HG02840 (cell line): ENCODE measurements around the gene NXPH4.

Source experiments
- ATAC-seq: cut with Tn5 transposase; IDR thresholded peaks from one replicate; pipeline ENCODE4 v1.9.1; 2021; ENCODE audit warnings: mild to moderate bottlenecking, moderate library complexity, moderate number of reproducible peaks; ENCODE audit not compliant: unreplicated experiment, low FRiP score

NXPH4 gene

GRCh38 chr12:57216014-57216911 is at the start of gene NXPH4:
NXPH4 (plus strand) TSS chr12:57216794; CDS start chr12:57216970, 176 bp downstream.
- peak; percentile 17 for ATAC-seq

- no peak for ATAC-seq
These were observed 49.6 kb upstream of the NXPH4 start for GRCh38 chr12:57166971-57167371.

GRCh38 chr12:57168058-57168457 is 48.5 kb upstream of the NXPH4 start:
- ATAC-seq, result no peak

DNA sequence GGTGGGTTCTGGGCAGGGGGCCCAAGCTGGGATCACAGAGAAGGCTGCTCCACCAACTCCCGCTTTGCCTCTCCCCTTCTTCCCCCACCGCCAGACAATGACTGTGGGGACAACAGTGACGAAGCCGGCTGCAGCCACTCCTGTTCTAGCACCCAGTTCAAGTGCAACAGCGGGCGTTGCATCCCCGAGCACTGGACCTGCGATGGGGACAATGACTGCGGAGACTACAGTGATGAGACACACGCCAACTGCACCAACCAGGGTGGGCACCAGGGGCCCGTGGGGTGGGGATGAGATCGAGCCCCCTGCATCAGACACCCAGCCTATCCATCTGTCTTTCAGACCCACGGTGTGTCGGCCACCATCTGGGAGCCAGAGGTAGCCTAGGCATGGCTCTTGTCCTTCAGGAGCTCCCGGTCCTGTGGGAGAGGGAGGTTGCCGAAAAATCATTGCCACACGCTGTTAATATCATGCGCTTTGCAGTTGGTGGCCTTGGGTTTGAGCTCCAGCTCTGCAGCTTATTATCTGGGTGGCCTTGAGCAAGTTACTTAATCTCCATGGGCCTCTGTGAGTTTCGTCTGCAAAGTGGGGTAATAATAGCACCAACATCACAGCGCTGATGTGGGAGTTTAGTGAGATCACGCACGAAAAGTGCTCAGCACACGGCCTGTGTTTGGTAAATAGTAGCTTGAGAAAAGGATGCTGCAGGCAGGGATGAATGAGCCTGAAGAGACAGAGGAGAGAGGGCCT is 47.4 kb upstream of the NXPH4 start:
- ATAC-seq, result no peak

DNA sequence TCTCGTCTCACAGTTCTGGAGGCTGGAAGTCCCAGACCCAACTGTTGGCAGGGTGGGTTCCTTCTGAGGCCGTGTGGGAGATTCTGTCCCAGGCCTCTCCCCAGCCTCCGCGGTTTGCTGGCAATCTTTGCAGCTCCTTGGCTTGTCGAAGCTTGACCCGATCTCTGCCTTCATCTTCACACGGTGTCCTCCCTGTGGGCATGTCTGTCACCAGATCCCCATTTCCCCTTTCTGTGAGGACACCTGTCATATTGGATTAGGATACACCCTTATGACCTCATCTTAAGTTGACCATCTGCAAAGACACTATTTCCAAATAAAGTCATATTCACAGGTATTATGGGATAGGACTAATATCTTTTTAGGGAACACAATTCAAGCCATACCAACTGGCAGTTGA is 46.6 kb upstream of the NXPH4 start:
- no peak for ATAC-seq

- ATAC-seq, result no peak
These were observed 46.2 kb upstream of the NXPH4 start for GRCh38 chr12:57170408-57170807.

DNA sequence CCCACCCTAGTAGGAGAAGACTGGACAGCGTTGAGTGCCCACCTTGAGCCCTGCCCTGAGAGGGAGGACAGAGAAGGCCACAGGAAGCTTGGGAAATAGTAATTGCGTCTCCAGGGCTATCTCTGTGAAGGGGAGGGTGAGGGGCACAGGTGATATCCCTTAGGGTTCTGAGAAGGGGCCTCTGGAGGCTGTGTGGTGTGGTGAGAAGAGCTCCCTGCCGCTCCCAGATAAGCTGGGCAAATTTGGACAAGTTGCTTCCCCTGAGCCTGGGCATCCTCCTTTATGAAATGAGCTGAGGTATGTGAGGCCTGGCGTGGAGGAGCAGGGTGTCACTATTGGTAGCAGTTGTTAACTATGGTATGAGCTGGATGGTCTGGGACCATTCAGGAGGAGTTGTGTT is 45.7 kb upstream of the NXPH4 start:
- ATAC-seq, result no peak

DNA sequence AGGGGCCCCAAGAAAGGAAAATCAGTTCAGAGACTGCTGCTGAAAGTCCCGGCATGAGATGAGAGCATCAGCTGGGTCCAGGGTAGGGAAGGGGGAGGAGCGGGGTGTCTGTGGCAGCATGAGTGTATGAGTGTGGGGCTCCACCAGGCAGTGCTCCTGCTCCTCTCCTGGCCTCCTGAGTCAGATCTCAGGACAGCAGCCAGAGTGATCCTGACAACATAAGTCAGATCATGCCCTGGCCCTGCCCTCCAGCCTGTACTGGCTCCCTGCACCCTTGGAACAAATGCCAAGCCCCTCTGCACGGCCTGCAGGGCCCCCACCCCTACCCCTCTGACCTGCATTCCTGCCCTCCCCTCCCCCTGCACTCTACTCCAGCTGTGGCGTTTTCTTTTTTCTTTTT is 44.9 kb upstream of the NXPH4 start:
- ATAC-seq, result no peak

- ATAC-seq, result no peak
These were observed 43.5 kb upstream of the NXPH4 start for GRCh38 chr12:57173089-57173488.

DNA sequence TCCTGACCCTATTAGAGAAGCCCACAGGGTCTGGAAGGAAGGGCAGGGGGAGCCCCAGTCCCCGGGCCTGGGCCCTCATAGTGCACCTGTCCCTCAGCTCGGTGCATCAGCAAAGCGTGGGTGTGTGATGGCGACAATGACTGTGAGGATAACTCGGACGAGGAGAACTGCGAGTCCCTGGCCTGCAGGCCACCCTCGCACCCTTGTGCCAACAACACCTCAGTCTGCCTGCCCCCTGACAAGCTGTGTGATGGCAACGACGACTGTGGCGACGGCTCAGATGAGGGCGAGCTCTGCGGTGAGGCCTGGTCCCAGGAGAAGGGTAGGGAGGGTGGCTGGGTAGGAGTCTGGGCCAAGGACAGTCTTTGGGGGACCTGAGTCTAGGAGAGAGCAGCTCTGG is 42.9 kb upstream of the NXPH4 start:
- no peak for ATAC-seq

DNA sequence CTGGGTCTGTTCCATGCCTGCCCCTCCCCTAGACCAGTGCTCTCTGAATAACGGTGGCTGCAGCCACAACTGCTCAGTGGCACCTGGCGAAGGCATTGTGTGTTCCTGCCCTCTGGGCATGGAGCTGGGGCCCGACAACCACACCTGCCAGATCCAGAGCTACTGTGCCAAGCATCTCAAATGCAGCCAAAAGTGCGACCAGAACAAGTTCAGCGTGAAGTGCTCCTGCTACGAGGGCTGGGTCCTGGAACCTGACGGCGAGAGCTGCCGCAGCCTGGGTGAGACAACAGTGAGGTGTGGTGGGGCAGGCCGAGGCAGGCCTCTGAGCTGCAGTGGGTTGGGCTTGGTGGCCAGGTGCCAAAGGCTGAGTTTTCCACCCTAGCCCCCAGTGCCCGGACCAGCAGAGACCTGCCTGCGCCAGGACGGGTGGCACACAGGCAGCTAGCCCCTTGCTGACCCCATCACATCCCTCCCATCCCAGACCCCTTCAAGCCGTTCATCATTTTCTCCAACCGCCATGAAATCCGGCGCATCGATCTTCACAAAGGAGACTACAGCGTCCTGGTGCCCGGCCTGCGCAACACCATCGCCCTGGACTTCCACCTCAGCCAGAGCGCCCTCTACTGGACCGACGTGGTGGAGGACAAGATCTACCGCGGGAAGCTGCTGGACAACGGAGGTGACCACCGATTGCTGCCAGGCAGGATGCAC is 41.0 kb upstream of the NXPH4 start:
- ATAC-seq, result no peak

GRCh38 chr12:57176139-57176477 is 40.5 kb upstream of the NXPH4 start:
- ATAC-seq, result no peak

- ATAC-seq, result no peak
These were observed 39.7 kb upstream of the NXPH4 start for GRCh38 chr12:57176846-57177245.

- ATAC-seq, result no peak
These were observed 39.2 kb upstream of the NXPH4 start for GRCh38 chr12:57177354-57177753.

DNA sequence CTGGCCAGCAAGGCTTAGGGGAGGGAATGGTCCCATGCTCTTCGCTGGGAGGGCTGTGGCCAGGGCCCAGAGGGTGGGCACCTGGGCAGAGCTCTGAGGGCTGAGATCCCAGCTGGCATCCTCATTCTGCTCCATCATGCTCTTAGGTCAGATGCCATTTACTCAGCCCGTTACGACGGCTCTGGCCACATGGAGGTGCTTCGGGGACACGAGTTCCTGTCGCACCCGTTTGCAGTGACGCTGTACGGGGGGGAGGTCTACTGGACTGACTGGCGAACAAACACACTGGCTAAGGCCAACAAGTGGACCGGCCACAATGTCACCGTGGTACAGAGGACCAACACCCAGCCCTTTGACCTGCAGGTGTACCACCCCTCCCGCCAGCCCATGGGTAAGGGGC is 38.4 kb upstream of the NXPH4 start:
- ATAC-seq, result no peak

GRCh38 chr12:57179331-57180086 is 37.1 kb upstream of the NXPH4 start:
- no peak for ATAC-seq

DNA sequence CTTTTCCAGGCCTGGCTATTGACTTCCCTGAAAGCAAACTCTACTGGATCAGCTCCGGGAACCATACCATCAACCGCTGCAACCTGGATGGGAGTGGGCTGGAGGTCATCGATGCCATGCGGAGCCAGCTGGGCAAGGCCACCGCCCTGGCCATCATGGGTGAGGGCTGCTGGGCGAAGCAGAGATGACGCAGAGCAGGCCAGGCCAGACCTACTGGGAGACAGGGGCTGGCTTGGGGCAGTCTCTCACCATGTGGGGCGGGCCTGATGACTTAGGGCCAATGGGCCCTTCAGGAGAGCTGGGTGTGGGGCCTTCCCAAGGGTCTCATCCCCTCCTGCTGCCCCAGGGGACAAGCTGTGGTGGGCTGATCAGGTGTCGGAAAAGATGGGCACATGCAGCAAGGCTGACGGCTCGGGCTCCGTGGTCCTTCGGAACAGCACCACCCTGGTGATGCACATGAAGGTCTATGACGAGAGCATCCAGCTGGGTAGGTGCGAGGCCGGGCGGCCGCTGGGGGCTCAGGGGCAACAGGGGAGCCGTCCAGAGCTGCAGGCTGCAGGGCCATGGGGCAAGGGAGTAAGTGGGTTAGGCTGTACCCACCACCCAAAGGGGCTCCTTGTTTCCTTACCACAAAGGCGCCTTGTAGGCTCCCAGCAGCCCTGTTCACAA is 36.1 kb upstream of the NXPH4 start:
- no peak for ATAC-seq

DNA sequence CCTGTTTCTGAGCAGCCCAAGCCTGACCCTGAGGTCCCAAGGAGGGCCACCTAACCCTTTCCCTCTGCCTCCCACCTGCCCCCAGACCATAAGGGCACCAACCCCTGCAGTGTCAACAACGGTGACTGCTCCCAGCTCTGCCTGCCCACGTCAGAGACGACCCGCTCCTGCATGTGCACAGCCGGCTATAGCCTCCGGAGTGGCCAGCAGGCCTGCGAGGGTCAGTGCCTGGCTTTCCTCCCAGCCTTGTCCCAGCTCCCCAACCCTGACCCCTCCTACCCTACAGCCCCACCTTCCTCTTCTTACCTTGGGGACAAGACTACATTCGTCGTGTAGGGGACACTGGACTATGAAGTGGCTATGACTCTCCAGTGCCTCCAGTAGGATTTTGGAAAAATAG is 35.5 kb upstream of the NXPH4 start:
- no peak for ATAC-seq

GRCh38 chr12:57181561-57182155 is 34.9 kb upstream of the NXPH4 start:
- no peak for ATAC-seq
